KMS-11 (cell line): Measurements from ENCODE around the gene IQSEC1.
"Not testable (repeated sequence)": the region's sequence is repeated elsewhere in the genome, so short reads cannot be mapped to it uniquely, and the experiment has no call there.

Experiments used
- H2AFZ ChIP-seq: fragments of 200-600 bp; sonication (generic); 2 replicates; pipeline ENCODE4 v1.6.1; 2016; ENCODE audit warnings: antibody characterized with exemption, mixed run types, low read depth
- H3K27ac ChIP-seq: fragments of 200-600 bp; sonication (generic); 2 replicates; pipeline ENCODE4 v1.6.1; 2016; ENCODE audit warnings: mild to moderate bottlenecking, mixed run types
- H3K27me3 ChIP-seq: fragments of 200-600 bp; sonication (generic); 2 replicates; pipeline ENCODE4 v1.6.1; 2017; ENCODE audit warnings: mild to moderate bottlenecking, low read depth, mixed run types, moderate library complexity; ENCODE audit not compliant: insufficient read depth
- H3K36me3 ChIP-seq: fragments of 200-600 bp; sonication (generic); 2 replicates; pipeline ENCODE4 v1.6.1; 2017; ENCODE audit warnings: mild to moderate bottlenecking, mixed run types; ENCODE audit not compliant: insufficient read depth
- H3K4me1 ChIP-seq: fragments of 200-600 bp; sonication (generic); 2 replicates; pipeline ENCODE4 v1.6.1; 2016; ENCODE audit warnings: mild to moderate bottlenecking, low read depth, mixed run types; ENCODE audit not compliant: poor library complexity, severe bottlenecking
- H3K4me2 ChIP-seq: fragments of 200-600 bp; sonication (generic); 2 replicates; pipeline ENCODE4 v1.7.0; 2016; ENCODE audit warnings: mild to moderate bottlenecking, mixed run types
- H3K4me3 ChIP-seq: fragments of 200-600 bp; sonication (generic); IDR thresholded peaks from 2 replicates; pipeline ENCODE4 v1.6.1; 2017; ENCODE audit warnings: low read depth, low read length, mixed read lengths; ENCODE audit not compliant: insufficient read depth
- H3K79me2 ChIP-seq: fragments of 200-600 bp; sonication (generic); 2 replicates; pipeline ENCODE4 v1.6.1; 2016; ENCODE audit warnings: low read depth, mixed run types; ENCODE audit not compliant: insufficient read depth
- H3K9ac ChIP-seq: fragments of 200-600 bp; sonication (generic); 2 replicates; pipeline ENCODE4 v1.6.1; 2016; ENCODE audit warnings: mild to moderate bottlenecking, mixed run types
- H4K20me1 ChIP-seq: fragments of 200-600 bp; sonication (generic); 2 replicates; pipeline ENCODE4 v1.6.1; 2016; ENCODE audit warnings: mild to moderate bottlenecking, mixed run types; ENCODE audit not compliant: insufficient read depth
- CTCF ChIP-seq: fragments of 200-600 bp; sonication (generic); conservative IDR thresholded peaks from 2 replicates; pipeline ENCODE4 v1.6.1; 2017; ENCODE audit warnings: low read depth, mild to moderate bottlenecking, antibody characterized with exemption, low read length, moderate library complexity, mixed read lengths

Gene IQSEC1

GRCh38 chr3:12885583-12885930, 187.7 kb downstream of the IQSEC1 start:
- Histone ChIP-seq H3K4me2 (no peak overlapping the region; the same call in 1 of the 2 replicates), H3K36me3 (no peaks in the 10 kb centered on the region), H3K4me1 (peaks cover 4% of the 10 kb centered on the region), H2AFZ (no peak overlapping the region), H3K4me3 (no peak overlapping the region), H3K79me2 (no peaks in the 10 kb centered on the region), H3K9ac (no peak overlapping the region), H4K20me1 (no peaks in the 10 kb centered on the region), H3K27ac (no peak overlapping the region), H3K27me3 (peaks cover 9% of the 10 kb centered on the region; the same call in 1 of the 2 replicates)
- no peak for TF ChIP-seq CTCF

GRCh38 chr3:12884790-12885582, 188.2 kb downstream of the IQSEC1 start:
- Histone ChIP-seq H4K20me1 (no peaks in the 10 kb centered on the region), H3K4me3 (no peak overlapping the region), H3K27me3 (peaks cover 9% of the 10 kb centered on the region; the same call in 1 of the 2 replicates), H2AFZ (no peak overlapping the region), H3K79me2 (no peaks in the 10 kb centered on the region), H3K36me3 (no peaks in the 10 kb centered on the region), H3K27ac (no peak overlapping the region), H3K4me2 (no peak overlapping the region), H3K4me1 (peaks cover 4% of the 10 kb centered on the region), H3K9ac (no peak overlapping the region)
- TF ChIP-seq CTCF, result no peak

- no peak overlapping the region for H2AFZ ChIP-seq
- H3K4me1 ChIP-seq, result peaks cover 4% of the 10 kb centered on the region
- no peaks in the 10 kb centered on the region for H3K79me2 ChIP-seq
- no peaks in the 10 kb centered on the region for H3K36me3 ChIP-seq
- H3K4me2 ChIP-seq, result no peak overlapping the region
- no peak for TF ChIP-seq CTCF
- H3K9ac ChIP-seq, result no peak overlapping the region
- peaks cover 9% of the 10 kb centered on the region; the same call in 1 of the 2 replicates for H3K27me3 ChIP-seq
- H3K27ac ChIP-seq, result no peak overlapping the region
- no peaks in the 10 kb centered on the region for H4K20me1 ChIP-seq
- no peak overlapping the region for H3K4me3 ChIP-seq
Measured at GRCh38 chr3:12884186-12884680, 189.0 kb downstream of the IQSEC1 start.

GRCh38 chr3:12882336-12883310, 190.6 kb downstream of the IQSEC1 start:
- Histone ChIP-seq H2AFZ (no peak overlapping the region), H3K4me2 (no peak overlapping the region), H3K4me1 (peaks cover 4% of the 10 kb centered on the region), H3K27me3 (peaks cover 9% of the 10 kb centered on the region; the same call in 1 of the 2 replicates), H3K27ac (no peak overlapping the region), H3K4me3 (no peak overlapping the region), H3K79me2 (no peaks in the 10 kb centered on the region), H3K9ac (no peak overlapping the region), H3K36me3 (no peaks in the 10 kb centered on the region), H4K20me1 (no peaks in the 10 kb centered on the region)
- TF ChIP-seq CTCF, result no peak

- H4K20me1 ChIP-seq, H3K27me3 ChIP-seq, H3K36me3 ChIP-seq, H3K4me1 ChIP-seq, H3K27ac ChIP-seq, H3K4me3 ChIP-seq, H3K4me2 ChIP-seq, H3K79me2 ChIP-seq, H3K9ac ChIP-seq, H2AFZ ChIP-seq: not testable (repeated sequence)
Measured at GRCh38 chr3:12881858-12882257, 191.4 kb downstream of the IQSEC1 start.
